ENCODE measurements around the gene FCHSD1. TPM values are rescaled to one million over a fixed set of nuclear protein-coding genes. Genes with fewer than 3 reads are reported as not detected.

FCHSD1 gene
- total and polyA plus RNA-seq, 2 donors (not counting 3 experiments of a cell fraction or from before 2014, with no cell fraction given), result 35.1 to 37.0 TPM

DNA sequence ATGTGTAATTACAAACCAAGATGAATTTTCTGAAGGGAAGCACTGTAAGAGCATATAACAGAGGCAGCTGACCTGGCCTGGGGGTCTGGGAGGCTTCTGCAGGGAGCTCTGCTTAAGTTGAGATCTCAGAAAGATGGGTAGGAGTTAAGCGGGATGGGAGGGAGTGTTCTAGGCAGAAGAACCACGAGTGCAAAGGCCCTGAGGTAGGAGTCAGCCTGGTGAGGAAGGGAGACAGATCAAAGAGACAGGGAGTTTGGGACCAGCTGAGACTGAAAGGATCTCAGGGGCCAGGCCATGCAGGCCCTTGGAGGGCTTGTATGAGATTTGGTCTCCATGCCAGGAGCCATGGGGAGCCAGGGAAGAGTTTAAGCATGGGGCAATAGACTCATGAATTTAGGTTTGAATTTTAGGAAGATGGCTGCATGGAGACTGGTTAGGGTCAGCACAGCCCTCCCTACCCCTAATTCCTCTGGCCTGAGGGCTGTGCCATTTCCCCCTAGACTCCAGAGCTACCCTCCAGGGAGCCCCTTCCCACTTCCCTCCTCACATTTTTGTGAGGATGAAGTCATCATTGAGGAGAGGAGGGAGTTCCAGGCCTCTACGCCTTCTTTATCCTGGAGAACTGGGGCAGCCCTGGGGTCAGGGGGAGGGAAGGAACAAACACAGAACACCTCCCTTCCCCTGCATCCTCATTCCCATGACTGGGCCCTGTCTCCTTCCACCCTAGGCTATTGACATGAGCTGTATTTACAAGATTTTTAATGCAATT, 35.6 kb upstream of the FCHSD1 start:
- DNase-seq (ENCODE audit: low read depth, low spot score) (peak; percentile 21), FAIRE-seq (peak; percentile 24)
- Histone ChIP-seq H3K9me3 (replicated peaks; ENCODE audit: control insufficient read depth, insufficient read depth, low read length) (no peaks in the 10 kb centered on the region), H3K9ac (replicated peaks; ENCODE audit: extremely low read depth, insufficient read depth, low read length) (no peak overlapping the region), H3K27ac (ENCODE audit: insufficient read depth, low read depth, low read length) (no peak overlapping the region), H3K9me1 (replicated peaks; ENCODE audit: control insufficient read depth, extremely low read depth, insufficient read depth, low read length) (no peaks in the 10 kb centered on the region), H3K4me2 (ENCODE audit: insufficient read depth, low read length) (no peak overlapping the region), H4K20me1 (replicated peaks; ENCODE audit: control insufficient read depth, extremely low read depth, insufficient read depth, low read length) (no peaks in the 10 kb centered on the region), H3K36me3 (ENCODE audit: control insufficient read depth in 2 of 2, extremely low read depth in 1 of 2, insufficient read depth in 2 of 2, low read length in 2 of 2) (no peaks in the 10 kb centered on the region), H3K4me3 (replicated peaks in 1 of 3; ENCODE audit: insufficient read depth in 1 of 3, low read depth in 1 of 3, low read length in 3 of 3) (no peak overlapping the region), H3K79me2 (ENCODE audit: control insufficient read depth, insufficient read depth, low read length) (no peaks in the 10 kb centered on the region), H3K27me3 (ENCODE audit: control insufficient read depth in 2 of 2, insufficient read depth in 2 of 2, low read length in 2 of 2) (no peaks in the 10 kb centered on the region), H3K4me1 (ENCODE audit: control insufficient read depth, extremely low read depth, insufficient read depth, low read length) (peaks cover 33% of the 10 kb centered on the region), H2AFZ (ENCODE audit: low read depth, low read length) (peak overlapping the region; percentile 36)
- dilution Hi-C loops (cut with MboI; ENCODE audit: extremely low pct_ligation_motif_present, low sequenced_read_pairs), result no loop called here
- intact Hi-C loops (cut with micrococcal nuclease), result no loop called here
- ChIA-PET POLR2A (interaction anchor here (0.6 kb wide), 1 partner anchor 401 kb away, joined by 3 read pairs; no protein-coding TSS in a partner anchor), CTCF (interaction anchor here (1.2 to 2.8 kb wide), 4 partner anchors 22 to 274 kb away, joined by 4 to 10 read pairs (median 6); no protein-coding TSS in a partner anchor)
- BruUV-seq (replicated peaks), result no TSS peak
- no peak for TF ChIP-seq MYC (IDR thresholded peaks at IDR 0.05; ENCODE audit: low read depth, low read length)
- no peak for TF ChIP-seq POLR2AphosphoS5 (IDR thresholded peaks at IDR 0.05; ENCODE audit: insufficient read depth, low read depth, low read length)
- TF ChIP-seq POLR2A (IDR thresholded peaks at IDR 0.05; ENCODE audit: low read depth, low read length), result no peak
- TF ChIP-seq, protein P1, sequence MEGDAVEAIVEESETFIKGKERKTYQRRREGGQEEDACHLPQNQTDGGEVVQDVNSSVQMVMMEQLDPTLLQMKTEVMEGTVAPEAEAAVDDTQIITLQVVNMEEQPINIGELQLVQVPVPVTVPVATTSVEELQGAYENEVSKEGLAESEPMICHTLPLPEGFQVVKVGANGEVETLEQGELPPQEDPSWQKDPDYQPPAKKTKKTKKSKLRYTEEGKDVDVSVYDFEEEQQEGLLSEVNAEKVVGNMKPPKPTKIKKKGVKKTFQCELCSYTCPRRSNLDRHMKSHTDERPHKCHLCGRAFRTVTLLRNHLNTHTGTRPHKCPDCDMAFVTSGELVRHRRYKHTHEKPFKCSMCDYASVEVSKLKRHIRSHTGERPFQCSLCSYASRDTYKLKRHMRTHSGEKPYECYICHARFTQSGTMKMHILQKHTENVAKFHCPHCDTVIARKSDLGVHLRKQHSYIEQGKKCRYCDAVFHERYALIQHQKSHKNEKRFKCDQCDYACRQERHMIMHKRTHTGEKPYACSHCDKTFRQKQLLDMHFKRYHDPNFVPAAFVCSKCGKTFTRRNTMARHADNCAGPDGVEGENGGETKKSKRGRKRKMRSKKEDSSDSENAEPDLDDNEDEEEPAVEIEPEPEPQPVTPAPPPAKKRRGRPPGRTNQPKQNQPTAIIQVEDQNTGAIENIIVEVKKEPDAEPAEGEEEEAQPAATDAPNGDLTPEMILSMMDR (IDR thresholded peaks at IDR 0.05; ENCODE audit: extremely low read depth in 1 of 2, insufficient read depth in 1 of 2, low read depth in 1 of 2, low read length in 2 of 2), result no peak

DNA sequence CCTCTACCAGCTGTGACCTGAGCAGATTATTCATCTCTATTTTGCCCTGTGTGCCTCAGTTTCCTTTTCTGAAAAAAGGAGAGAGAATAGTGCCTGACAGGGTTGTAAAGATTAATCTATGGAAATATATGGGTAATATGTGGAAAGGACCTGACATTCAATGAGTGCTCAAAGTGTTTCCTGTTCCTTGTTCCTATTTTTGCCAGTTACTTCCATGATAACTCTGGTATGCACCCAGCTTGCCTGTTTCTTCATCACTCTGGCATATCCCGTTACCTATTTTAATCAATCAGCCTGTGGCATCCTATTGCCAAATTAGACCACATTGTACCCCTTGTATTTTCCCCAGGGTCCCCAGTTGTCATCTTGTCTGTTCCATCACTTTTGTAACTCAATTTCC, 34.4 kb upstream of the FCHSD1 start:
- Histone ChIP-seq H3K27ac (ENCODE audit: insufficient read depth, low read depth, low read length) (no peak overlapping the region), H3K4me1 (ENCODE audit: control insufficient read depth, extremely low read depth, insufficient read depth, low read length) (peaks cover 33% of the 10 kb centered on the region), H3K9me3 (replicated peaks; ENCODE audit: control insufficient read depth, insufficient read depth, low read length) (no peaks in the 10 kb centered on the region), H3K9ac (replicated peaks; ENCODE audit: extremely low read depth, insufficient read depth, low read length) (no peak overlapping the region), H3K36me3 (ENCODE audit: control insufficient read depth in 2 of 2, extremely low read depth in 1 of 2, insufficient read depth in 2 of 2, low read length in 2 of 2) (no peaks in the 10 kb centered on the region), H3K27me3 (ENCODE audit: control insufficient read depth in 2 of 2, insufficient read depth in 2 of 2, low read length in 2 of 2) (no peaks in the 10 kb centered on the region), H2AFZ (ENCODE audit: low read depth, low read length) (no peak overlapping the region), H4K20me1 (replicated peaks; ENCODE audit: control insufficient read depth, extremely low read depth, insufficient read depth, low read length) (no peaks in the 10 kb centered on the region), H3K9me1 (replicated peaks; ENCODE audit: control insufficient read depth, extremely low read depth, insufficient read depth, low read length) (no peaks in the 10 kb centered on the region), H3K4me3 (replicated peaks in 1 of 3; ENCODE audit: insufficient read depth in 1 of 3, low read depth in 1 of 3, low read length in 3 of 3) (no peak overlapping the region), H3K79me2 (ENCODE audit: control insufficient read depth, insufficient read depth, low read length) (peaks cover under 1% of the 10 kb centered on the region), H3K4me2 (ENCODE audit: insufficient read depth, low read length) (no peak overlapping the region)
- no TSS peak for BruUV-seq (replicated peaks)
- peak; percentile 26 for FAIRE-seq
- ChIA-PET POLR2A (no interaction called here), CTCF (interaction anchor here (1.6 to 2.8 kb wide), 2 partner anchors 20 to 275 kb away, joined by 4 to 8 read pairs; no protein-coding TSS in a partner anchor)
- intact Hi-C loops (cut with micrococcal nuclease), result no loop called here
- dilution Hi-C loops (cut with MboI; ENCODE audit: extremely low pct_ligation_motif_present, low sequenced_read_pairs), result no loop called here
- no peak for DNase-seq (ENCODE audit: low read depth, low spot score)
- no peak for TF ChIP-seq MYC (IDR thresholded peaks at IDR 0.05; ENCODE audit: low read depth, low read length)
- TF ChIP-seq EZH2 (IDR thresholded peaks at IDR 0.05; ENCODE audit: borderline replicate concordance, low read depth, low read length, severe bottlenecking), result no peak
- TF ChIP-seq JUN (IDR thresholded peaks at IDR 0.05; ENCODE audit: borderline replicate concordance, insufficient read depth, insufficient read length, low read depth), result no peak
- no peak for TF ChIP-seq FOS (IDR thresholded peaks at IDR 0.05; ENCODE audit: borderline replicate concordance, insufficient read depth, low read length)
- TF ChIP-seq POLR2A (IDR thresholded peaks at IDR 0.05; ENCODE audit: low read depth, low read length), result no peak
- TF ChIP-seq, protein P1 (IDR thresholded peaks at IDR 0.05; ENCODE audit: extremely low read depth in 1 of 2, insufficient read depth in 1 of 2, low read depth in 1 of 2, low read length in 2 of 2), result no peak
- TF ChIP-seq GATA2 (IDR thresholded peaks at IDR 0.05; ENCODE audit: insufficient read depth, insufficient read length, low read depth, low read length), result no peak
- TF ChIP-seq, protein P2, sequence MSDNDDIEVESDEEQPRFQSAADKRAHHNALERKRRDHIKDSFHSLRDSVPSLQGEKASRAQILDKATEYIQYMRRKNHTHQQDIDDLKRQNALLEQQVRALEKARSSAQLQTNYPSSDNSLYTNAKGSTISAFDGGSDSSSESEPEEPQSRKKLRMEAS (IDR thresholded peaks at IDR 0.05; ENCODE audit: insufficient read depth, insufficient read length), result no peak
- TF ChIP-seq POLR2AphosphoS5 (IDR thresholded peaks at IDR 0.05; ENCODE audit: insufficient read depth, low read depth, low read length), result no peak

Data from endothelial cell of umbilical vein (primary cell).